ENCODE measurements around the gene IL1B. TPM values are rescaled to one million over a fixed set of nuclear protein-coding genes. Genes with fewer than 3 reads are reported as not detected.
"Not testable (repeated sequence)": the region's sequence is repeated elsewhere in the genome, so short reads cannot be mapped to it uniquely, and the experiment has no call there.

The IL1B gene
- total RNA-seq, 1 experiment from 2014 or later, result not detected

- Histone ChIP-seq H3K4me3 (ENCODE audit: insufficient read depth, low read depth, low read length) (no peak overlapping the region), H3K36me3 (replicated peaks; ENCODE audit: control insufficient read depth, insufficient read depth, low read length) (no peaks in the 10 kb centered on the region), H3K27me3 (ENCODE audit: control insufficient read depth, insufficient read depth, low read length) (no peaks in the 10 kb centered on the region)
- no peak for DNase-seq
Measured at GRCh38 chr2:112839407-112840067, 3.0 kb upstream of the IL1B start.

DNA sequence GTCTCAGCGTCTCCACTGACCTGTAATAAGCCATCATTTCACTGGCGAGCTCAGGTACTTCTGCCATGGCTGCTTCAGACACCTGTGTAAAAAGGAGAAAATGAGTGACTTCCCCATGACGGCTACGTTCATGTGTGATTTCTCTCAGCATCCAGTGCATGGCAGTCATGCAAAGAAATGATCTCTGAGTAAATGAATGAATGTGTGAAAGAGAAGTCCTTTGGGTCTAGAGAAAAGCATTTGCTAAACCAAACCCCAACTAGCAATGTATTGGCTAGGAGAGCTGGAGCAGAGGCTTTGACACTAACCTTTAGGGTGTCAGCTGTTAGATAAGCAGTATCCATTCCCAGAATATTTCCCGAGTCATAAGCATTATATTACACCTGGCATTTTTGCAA lies 417 bp downstream of the IL1B start:
- H3K36me3 ChIP-seq (replicated peaks; ENCODE audit: control insufficient read depth, insufficient read depth, low read length), result no peaks in the 10 kb centered on the region
- H3K4me3 ChIP-seq (ENCODE audit: insufficient read depth, low read depth, low read length), result no peak overlapping the region
- DNase-seq, result no peak
- H3K27me3 ChIP-seq (ENCODE audit: control insufficient read depth, insufficient read depth, low read length), result no peaks in the 10 kb centered on the region

DNA sequence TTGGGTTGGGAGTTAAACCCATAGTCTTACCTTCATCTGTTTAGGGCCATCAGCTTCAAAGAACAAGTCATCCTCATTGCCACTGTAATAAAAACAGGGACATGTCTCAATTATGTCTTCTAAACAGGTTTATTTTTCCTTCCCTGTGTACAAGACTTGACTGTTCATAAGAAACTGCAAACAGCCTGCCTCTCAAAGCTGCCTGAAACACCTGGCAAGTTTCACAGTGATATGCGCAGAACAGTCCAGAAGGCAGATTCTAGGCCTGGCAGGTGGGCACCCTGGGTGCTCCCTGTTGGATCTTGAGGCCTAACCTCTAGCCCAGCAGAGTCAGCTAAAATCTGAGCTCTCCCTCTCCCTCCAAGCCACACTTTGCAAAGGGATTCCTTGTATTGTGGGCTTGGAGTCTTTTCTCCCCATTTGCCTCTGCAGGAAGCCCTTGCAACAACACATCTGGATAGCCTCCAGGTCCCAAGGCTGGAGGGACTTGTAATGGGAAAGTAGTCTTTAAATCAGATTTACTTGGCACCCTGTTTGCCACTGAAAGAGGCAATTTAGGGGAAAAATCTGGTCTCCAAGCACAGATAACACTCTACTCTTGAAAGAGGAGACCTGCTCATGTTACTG lies 930 bp downstream of the IL1B start:
- Histone ChIP-seq H3K27me3 (ENCODE audit: control insufficient read depth, insufficient read depth, low read length) (no peaks in the 10 kb centered on the region), H3K4me3 (ENCODE audit: insufficient read depth, low read depth, low read length) (no peak overlapping the region), H3K36me3 (replicated peaks; ENCODE audit: control insufficient read depth, insufficient read depth, low read length) (no peaks in the 10 kb centered on the region)
- DNase-seq, result no peak

GRCh38 chr2:112835061-112835501 lies 1.5 kb downstream of the IL1B start:
- Histone ChIP-seq H3K27me3 (ENCODE audit: control insufficient read depth, insufficient read depth, low read length) (no peaks in the 10 kb centered on the region), H3K36me3 (replicated peaks; ENCODE audit: control insufficient read depth, insufficient read depth, low read length) (no peaks in the 10 kb centered on the region), H3K4me3 (ENCODE audit: insufficient read depth, low read depth, low read length) (no peak overlapping the region)
- no peak for DNase-seq

GRCh38 chr2:112834396-112835037 lies 2.1 kb downstream of the IL1B start:
- Histone ChIP-seq H3K4me3 (ENCODE audit: insufficient read depth, low read depth, low read length) (no peak overlapping the region), H3K27me3 (ENCODE audit: control insufficient read depth, insufficient read depth, low read length) (no peaks in the 10 kb centered on the region), H3K36me3 (replicated peaks; ENCODE audit: control insufficient read depth, insufficient read depth, low read length) (no peaks in the 10 kb centered on the region)
- no peak for DNase-seq

- no peak overlapping the region for H3K4me3 ChIP-seq (ENCODE audit: insufficient read depth, low read depth, low read length)
- DNase-seq, result no peak
- no peaks in the 10 kb centered on the region for H3K27me3 ChIP-seq (ENCODE audit: control insufficient read depth, insufficient read depth, low read length)
- H3K36me3 ChIP-seq (replicated peaks; ENCODE audit: control insufficient read depth, insufficient read depth, low read length), result no peaks in the 10 kb centered on the region
Measured at GRCh38 chr2:112833976-112834375, 2.6 kb downstream of the IL1B start.

- not testable (repeated sequence) for H3K36me3 ChIP-seq (replicated peaks; ENCODE audit: control insufficient read depth, insufficient read depth, low read length)
Measured at GRCh38 chr2:112833639-112833931, 3.0 kb downstream of the IL1B start.

DNA sequence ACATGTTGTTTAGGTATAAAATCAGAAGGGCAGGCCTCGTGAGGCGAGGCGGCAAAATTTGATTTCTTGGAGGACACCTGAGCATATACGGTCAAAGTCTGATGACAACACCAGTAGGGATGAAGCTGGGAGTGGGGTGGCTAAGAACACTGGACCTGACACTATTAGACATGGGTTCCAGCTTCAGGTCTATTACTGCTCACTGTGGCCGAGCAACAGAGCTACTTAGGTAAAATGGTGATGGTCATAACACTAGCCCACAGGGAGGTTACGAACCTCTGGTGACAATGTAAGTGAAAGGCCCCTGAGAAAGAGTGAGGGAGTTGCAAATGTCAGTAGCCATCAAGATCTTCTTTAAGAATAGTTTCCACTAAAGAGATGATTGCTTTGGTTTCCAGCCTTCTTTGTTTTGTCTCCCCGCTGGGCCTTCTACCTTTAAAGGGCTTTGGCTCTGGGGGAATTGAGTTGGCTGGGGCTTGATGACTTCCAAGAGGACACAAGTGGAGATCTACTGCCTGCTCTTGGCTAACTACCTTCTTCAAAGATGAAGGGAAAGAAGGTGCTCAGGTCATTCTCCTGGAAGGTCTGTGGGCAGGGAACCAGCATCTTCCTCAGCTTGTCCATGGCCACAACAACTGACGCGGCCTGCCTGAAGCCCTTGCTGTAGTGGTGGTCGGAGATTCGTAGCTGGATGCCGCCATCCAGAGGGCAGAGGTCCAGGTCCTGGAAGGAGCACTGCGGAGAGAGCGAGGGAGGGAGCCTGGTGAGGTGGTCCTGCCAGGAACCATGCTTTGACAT lies 3.5 kb downstream of the IL1B start:
- DNase-seq, result no peak
- H3K4me3 ChIP-seq (ENCODE audit: insufficient read depth, low read depth, low read length), result no peak overlapping the region
- H3K36me3 ChIP-seq (replicated peaks; ENCODE audit: control insufficient read depth, insufficient read depth, low read length), result no peaks in the 10 kb centered on the region
- no peaks in the 10 kb centered on the region for H3K27me3 ChIP-seq (ENCODE audit: control insufficient read depth, insufficient read depth, low read length)

More at GRCh38 chr2:112833639-112833931, 3.0 kb downstream of the IL1B start:
- H3K4me3 ChIP-seq (ENCODE audit: insufficient read depth, low read depth, low read length); DNase-seq; H3K27me3 ChIP-seq (ENCODE audit: control insufficient read depth, insufficient read depth, low read length): not testable (repeated sequence)

DNA sequence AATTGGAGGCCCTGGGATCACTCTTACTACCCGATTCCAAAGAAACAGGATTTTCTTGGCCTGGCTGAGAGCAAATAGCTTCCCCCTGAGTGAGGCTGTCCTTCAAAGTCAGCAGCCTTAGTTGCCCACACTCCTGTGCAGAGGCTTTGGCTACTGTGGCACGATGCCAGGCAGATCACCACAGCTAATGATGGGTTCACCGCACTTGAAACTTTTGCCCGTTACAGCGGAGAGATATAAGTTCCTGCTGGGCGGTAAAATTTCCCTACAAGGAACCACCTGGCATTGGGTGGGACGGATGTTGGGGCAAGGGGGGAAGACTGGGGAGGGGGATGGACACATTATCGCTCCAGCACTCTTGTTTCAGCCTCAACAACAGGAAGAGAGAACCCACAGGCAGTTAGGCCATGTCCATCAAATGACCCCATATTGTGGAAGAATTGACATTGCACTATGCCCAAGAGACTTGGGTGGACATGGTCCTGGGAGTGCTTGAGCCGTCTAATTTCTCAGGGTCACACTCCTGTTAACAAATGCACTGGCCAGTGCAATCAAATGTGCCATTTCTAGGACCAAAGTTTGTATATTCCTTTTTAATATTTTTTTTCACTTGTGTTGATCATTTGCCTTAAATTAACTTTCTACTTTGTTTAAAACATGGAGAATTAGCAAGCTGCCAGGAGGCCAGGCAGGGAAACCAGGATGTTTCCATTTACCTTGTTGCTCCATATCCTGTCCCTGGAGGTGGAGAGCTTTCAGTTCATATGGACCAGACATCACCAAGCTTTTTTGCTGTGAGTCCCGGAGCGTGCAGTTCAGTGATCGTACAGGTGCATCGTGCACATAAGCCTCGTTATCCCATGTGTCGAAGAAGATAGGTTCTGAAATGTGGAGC lies 4.4 kb downstream of the IL1B start:
- no peak for DNase-seq
- H3K36me3 ChIP-seq (replicated peaks; ENCODE audit: control insufficient read depth, insufficient read depth, low read length), result no peaks in the 10 kb centered on the region
- H3K4me3 ChIP-seq (ENCODE audit: insufficient read depth, low read depth, low read length), result no peak overlapping the region
- H3K27me3 ChIP-seq (ENCODE audit: control insufficient read depth, insufficient read depth, low read length), result no peaks in the 10 kb centered on the region

GRCh38 chr2:112831513-112831845 lies 5.1 kb downstream of the IL1B start:
- Histone ChIP-seq H3K27me3 (ENCODE audit: control insufficient read depth, insufficient read depth, low read length) (no peaks in the 10 kb centered on the region), H3K4me3 (ENCODE audit: insufficient read depth, low read depth, low read length) (no peak overlapping the region), H3K36me3 (replicated peaks; ENCODE audit: control insufficient read depth, insufficient read depth, low read length) (no peaks in the 10 kb centered on the region)
- no peak for DNase-seq

GRCh38 chr2:112830682-112831512 lies 5.7 kb downstream of the IL1B start:
- H3K4me3 ChIP-seq (ENCODE audit: insufficient read depth, low read depth, low read length), result no peak overlapping the region
- no peaks in the 10 kb centered on the region for H3K36me3 ChIP-seq (replicated peaks; ENCODE audit: control insufficient read depth, insufficient read depth, low read length)
- no peak for DNase-seq
- no peaks in the 10 kb centered on the region for H3K27me3 ChIP-seq (ENCODE audit: control insufficient read depth, insufficient read depth, low read length)

- Histone ChIP-seq H3K4me3 (ENCODE audit: insufficient read depth, low read depth, low read length) (no peak overlapping the region), H3K27me3 (ENCODE audit: control insufficient read depth, insufficient read depth, low read length) (no peaks in the 10 kb centered on the region), H3K36me3 (replicated peaks; ENCODE audit: control insufficient read depth, insufficient read depth, low read length) (no peaks in the 10 kb centered on the region)
- DNase-seq, result no peak
Measured at GRCh38 chr2:112829961-112830681, 6.5 kb downstream of the IL1B start.

Measured in H7 (cell line).